ENCODE data around the gene SEMA3D.

The SEMA3D gene

GRCh38 chr7:84949501-84949900 lies 237.4 kb downstream of the SEMA3D start:
- Histone ChIP-seq H3K79me2 (ENCODE audit: control insufficient read depth, insufficient read depth, low read length, unreplicated experiment) (no peaks in the 10 kb centered on the region), H3K27me3 (ENCODE audit: insufficient read depth, low read length) (no peaks in the 10 kb centered on the region), H3K4me1 (ENCODE audit: control insufficient read depth, insufficient read depth, low read length, unreplicated experiment) (peaks cover 7% of the 10 kb centered on the region), H3K4me3 (ENCODE audit: low read depth, low read length) (no peak overlapping the region), H3K27ac (ENCODE audit: low read depth, low read length) (no peak overlapping the region), H2AFZ (ENCODE audit: low read length, unreplicated experiment) (no peak overlapping the region), H3K36me3 (ENCODE audit: insufficient read depth, low read length) (no peaks in the 10 kb centered on the region)

DNA sequence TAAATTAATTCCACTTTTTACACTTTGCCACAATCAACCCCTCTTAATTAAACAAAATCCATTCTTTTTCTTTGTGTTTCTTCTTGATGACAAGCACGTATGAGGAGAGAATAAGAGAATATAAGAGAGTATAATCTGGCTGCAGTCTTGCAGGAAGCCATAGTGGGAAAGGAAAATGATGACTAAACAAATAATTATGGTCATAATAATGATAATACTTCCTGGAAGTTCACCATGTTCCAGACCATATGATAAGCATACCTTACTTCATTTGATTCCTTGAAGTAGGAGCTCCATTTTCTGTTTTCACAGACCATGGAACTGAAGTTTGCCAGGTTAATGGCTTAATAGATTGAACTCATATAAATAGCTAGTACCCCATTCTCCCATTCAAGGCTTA lies 237.8 kb downstream of the SEMA3D start:
- no peak overlapping the region for H3K4me3 ChIP-seq (ENCODE audit: low read depth, low read length)
- H3K36me3 ChIP-seq (ENCODE audit: insufficient read depth, low read length) = no peaks in the 10 kb centered on the region
- peak overlapping the region; percentile 48 for H2AFZ ChIP-seq (ENCODE audit: low read length, unreplicated experiment)
- H3K4me1 ChIP-seq (ENCODE audit: control insufficient read depth, insufficient read depth, low read length, unreplicated experiment) = peaks cover 7% of the 10 kb centered on the region
- no peak overlapping the region for H3K27ac ChIP-seq (ENCODE audit: low read depth, low read length)
- H3K79me2 ChIP-seq (ENCODE audit: control insufficient read depth, insufficient read depth, low read length, unreplicated experiment) = no peaks in the 10 kb centered on the region
- no peaks in the 10 kb centered on the region for H3K27me3 ChIP-seq (ENCODE audit: insufficient read depth, low read length)

DNA sequence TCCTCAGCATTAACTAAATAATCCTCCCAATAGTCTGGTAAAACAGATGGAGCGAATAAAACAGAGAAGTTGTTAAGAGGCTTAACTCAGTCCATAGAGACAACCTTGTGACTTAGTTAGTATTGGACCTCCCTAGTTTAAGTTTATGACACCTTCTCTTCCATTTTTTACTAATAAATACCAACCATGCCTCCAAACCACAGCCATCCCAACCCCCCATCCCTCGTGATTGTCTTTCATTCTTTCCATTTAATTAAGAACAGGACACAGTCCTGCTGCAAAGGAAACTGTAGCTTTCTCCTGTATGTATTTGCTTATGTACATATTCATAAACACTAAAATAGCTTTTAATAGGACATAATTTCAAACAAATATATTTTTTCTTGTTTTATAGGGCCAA lies 238.2 kb downstream of the SEMA3D start:
- Histone ChIP-seq H3K27me3 (ENCODE audit: insufficient read depth, low read length) (no peaks in the 10 kb centered on the region), H3K36me3 (ENCODE audit: insufficient read depth, low read length) (no peaks in the 10 kb centered on the region), H3K79me2 (ENCODE audit: control insufficient read depth, insufficient read depth, low read length, unreplicated experiment) (no peaks in the 10 kb centered on the region), H3K4me3 (ENCODE audit: low read depth, low read length) (no peak overlapping the region), H3K4me1 (ENCODE audit: control insufficient read depth, insufficient read depth, low read length, unreplicated experiment) (peaks cover 7% of the 10 kb centered on the region), H2AFZ (ENCODE audit: low read length, unreplicated experiment) (peak overlapping the region; percentile 48), H3K27ac (ENCODE audit: low read depth, low read length) (no peak overlapping the region)

GRCh38 chr7:84946549-84946948 lies 240.3 kb downstream of the SEMA3D start:
- Histone ChIP-seq H3K27me3 (ENCODE audit: insufficient read depth, low read length) (no peaks in the 10 kb centered on the region), H3K27ac (ENCODE audit: low read depth, low read length) (no peak overlapping the region), H3K4me3 (ENCODE audit: low read depth, low read length) (no peak overlapping the region), H3K4me1 (ENCODE audit: control insufficient read depth, insufficient read depth, low read length, unreplicated experiment) (peaks cover 7% of the 10 kb centered on the region), H2AFZ (ENCODE audit: low read length, unreplicated experiment) (no peak overlapping the region), H3K79me2 (ENCODE audit: control insufficient read depth, insufficient read depth, low read length, unreplicated experiment) (no peaks in the 10 kb centered on the region), H3K36me3 (ENCODE audit: insufficient read depth, low read length) (no peaks in the 10 kb centered on the region)
